Tibial artery (tissue), 4 donors: ENCODE results near the gene TMEM123.

Experiments used
- DNase-seq, 2 donors: peaks; one replicate each; pipeline ENCODE4 v3.0.0-alpha.2; 2019
- H3K27ac ChIP-seq, 2 donors: fragments of 200-600 bp; sonication (generic) in 1 of 2; 1 replicate in 1 of 2; 2 replicates in 1 of 2; pipeline ENCODE4 v1.5.1; 2018 to 2019; ENCODE audit warnings: mild to moderate bottlenecking in 1 of 2
- H3K27me3 ChIP-seq, 2 donors: fragments of 200-600 bp; sonication (generic) in 1 of 2; one replicate each; pipeline versions ENCODE4 v1.5.1 to v1.6.0; 2016 to 2019
- H3K36me3 ChIP-seq, 3 donors: fragments of 200-600 bp; sonication (generic) in 2 of 3; one replicate each; pipeline ENCODE4 v1.5.1; 2016 to 2019; ENCODE audit warnings: mild to moderate bottlenecking in 2 of 3
- H3K4me1 ChIP-seq, 4 donors: fragments of 200-600 bp; sonication (generic) in 2 of 4; 1 replicate in 3 of 4; 2 replicates in 1 of 4; pipeline ENCODE4 v1.5.1; 2016 to 2019
- H3K4me3 ChIP-seq, 2 donors: fragments of 200-600 bp; sonication (generic) in 1 of 2; 1 replicate in 1 of 2; 2 replicates in 1 of 2; pipeline ENCODE4 v1.5.1; 2018 to 2019; ENCODE audit warnings: mild to moderate bottlenecking in 2 of 2
- H3K9me3 ChIP-seq, 3 donors: fragments of 200-600 bp; sonication (generic) in 1 of 3; one replicate each; pipeline ENCODE4 v1.5.1; 2016 to 2019
- CTCF ChIP-seq, 2 experiments: fragments of 200-600 bp in 1 of 2; fragments of 450-650 bp in 1 of 2; IDR thresholded peaks; one replicate each; pipeline ENCODE4 v1.5.1; 2017 to 2019; ENCODE audit warnings: antibody characterized with exemption in 2 of 2, mild to moderate bottlenecking in 1 of 2, moderate library complexity in 1 of 2
- intact Hi-C: fragments of 100-400 bp; cut with DNase I; formaldehyde crosslinking; loops from one replicate; pipeline ENCODE4 v1.15.0; 2023; ENCODE audit warnings: low total_unique reads

Gene TMEM123

GRCh38 chr11:102413497-102413896 lies 39.1 kb downstream of the TMEM123 start:
- peaks cover 0 to 5% (median 0%) of the 10 kb centered on the region in 4 donors for H3K4me1 ChIP-seq
- TF ChIP-seq CTCF (IDR thresholded peaks at IDR 0.05) = no peak
- no peak for DNase-seq

GRCh38 chr11:102411142-102411541 lies 41.4 kb downstream of the TMEM123 start:
- Histone ChIP-seq H3K4me1 (peaks cover 0 to 15% (median 0%) of the 10 kb centered on the region in 4 donors), H3K36me3 (peaks cover 0 to 10% (median 0%) of the 10 kb centered on the region in 3 donors), H3K4me3 (no peak overlapping the region), H3K9me3 (no peaks in the 10 kb centered on the region), H3K27ac (no peak overlapping the region), H3K27me3 (no peaks in the 10 kb centered on the region)
- intact Hi-C loops = no loop called here
- no peak for DNase-seq
- no peak for TF ChIP-seq CTCF (IDR thresholded peaks at IDR 0.05)

More at GRCh38 chr11:102413497-102413896, 39.1 kb downstream of the TMEM123 start:
- Histone ChIP-seq H3K9me3 (peaks cover 0 to 9% (median 7%) of the 10 kb centered on the region in 3 donors), H3K36me3 (no peaks in the 10 kb centered on the region), H3K27ac (no peak overlapping the region), H3K27me3 (no peaks in the 10 kb centered on the region), H3K4me3 (no peak overlapping the region)
- intact Hi-C loops = no loop called here

GRCh38 chr11:102410382-102410784 lies 42.2 kb downstream of the TMEM123 start:
- no peak for TF ChIP-seq CTCF (IDR thresholded peaks at IDR 0.05)
- Histone ChIP-seq H3K36me3 (peaks cover 0 to 15% (median 2%) of the 10 kb centered on the region in 3 donors), H3K27ac (no peak overlapping the region), H3K4me3 (no peak overlapping the region), H3K4me1 (peaks cover 0 to 15% (median 0%) of the 10 kb centered on the region in 4 donors), H3K27me3 (no peaks in the 10 kb centered on the region), H3K9me3 (no peaks in the 10 kb centered on the region)
- intact Hi-C loops = no loop called here
- no peak for DNase-seq

- H3K27ac ChIP-seq = no peak overlapping the region
- intact Hi-C loops = no loop called here
- no peaks in the 10 kb centered on the region for H3K27me3 ChIP-seq
- H3K9me3 ChIP-seq = no peaks in the 10 kb centered on the region
- peaks cover 0 to 15% (median 0%) of the 10 kb centered on the region in 4 donors for H3K4me1 ChIP-seq
- no peak for DNase-seq
- H3K4me3 ChIP-seq = no peak overlapping the region
- H3K36me3 ChIP-seq = peaks cover 0 to 15% (median 9%) of the 10 kb centered on the region in 3 donors
- TF ChIP-seq CTCF (IDR thresholded peaks at IDR 0.05) = no peak
Observed at GRCh38 chr11:102408339-102408738, 44.2 kb downstream of the TMEM123 start.

GRCh38 chr11:102407901-102408300 lies 44.7 kb downstream of the TMEM123 start:
- no peak for DNase-seq
- intact Hi-C loops = no loop called here
- H3K27ac ChIP-seq = no peak overlapping the region

More at GRCh38 chr11:102407901-102408300, 44.7 kb downstream of the TMEM123 start:
- Histone ChIP-seq H3K36me3 (peaks cover 0 to 18% (median 13%) of the 10 kb centered on the region in 3 donors), H3K4me1 (peaks cover 0 to 15% (median 0%) of the 10 kb centered on the region in 4 donors), H3K4me3 (no peak overlapping the region), H3K9me3 (no peaks in the 10 kb centered on the region), H3K27me3 (no peaks in the 10 kb centered on the region)
- TF ChIP-seq CTCF (IDR thresholded peaks at IDR 0.05) = no peak
